ENCODE data around the gene RALGPS1. TPM values are rescaled to one million over a fixed set of nuclear protein-coding genes. Genes with fewer than 3 reads are reported as not detected.

Gene RALGPS1
- total RNA-seq, 2 experiments from 2014 or later: 4.8 to 5.1 TPM

DNA sequence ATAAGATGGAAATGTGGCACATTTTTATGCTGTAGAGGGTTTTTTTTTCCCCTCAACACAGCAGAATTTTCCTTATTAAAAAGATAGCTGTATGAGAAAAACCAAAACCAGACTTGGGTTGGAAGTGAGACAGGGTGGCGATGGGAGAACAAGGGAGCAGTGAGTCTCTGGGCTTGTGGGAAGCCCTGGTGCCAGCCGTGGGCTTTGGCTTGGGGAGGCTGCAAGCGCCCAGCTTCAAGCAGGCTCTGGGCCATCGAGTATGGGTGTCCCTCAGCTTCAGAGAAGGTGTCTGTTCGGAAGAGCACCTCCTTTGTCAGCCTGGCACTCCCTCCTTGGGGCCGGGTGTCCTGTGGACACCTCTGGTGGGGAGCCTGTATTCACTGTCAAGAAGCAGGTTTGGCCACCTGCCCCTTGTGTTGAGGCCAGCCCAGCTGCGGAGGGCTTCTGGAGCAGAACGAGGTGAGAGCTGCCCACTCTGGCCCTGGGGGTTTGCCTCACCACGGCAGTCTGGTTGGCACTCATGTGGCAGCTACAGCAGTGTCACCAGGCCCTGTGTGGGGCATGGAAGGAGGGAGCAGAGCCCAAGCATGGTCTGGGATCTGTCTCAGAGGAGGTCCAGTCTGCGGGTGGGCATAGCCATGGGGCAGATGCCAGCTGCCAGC is 245.5 kb downstream of the RALGPS1 start:
- POLR2A ChIA-PET: no interaction called here
- Mint-ChIP-seq H3K4me3 (no peak overlapping the region), H3K36me3 (no peaks in the 10 kb centered on the region), H3K4me1 (peaks cover 14% of the 10 kb centered on the region), H3K27me3 (peaks cover 10% of the 10 kb centered on the region), H3K9me3 (no peaks in the 10 kb centered on the region), H3K27ac (no peak overlapping the region)
- peak; percentile 16 for DNase-seq
- no peak for ATAC-seq (ENCODE audit: low read depth)

DNA sequence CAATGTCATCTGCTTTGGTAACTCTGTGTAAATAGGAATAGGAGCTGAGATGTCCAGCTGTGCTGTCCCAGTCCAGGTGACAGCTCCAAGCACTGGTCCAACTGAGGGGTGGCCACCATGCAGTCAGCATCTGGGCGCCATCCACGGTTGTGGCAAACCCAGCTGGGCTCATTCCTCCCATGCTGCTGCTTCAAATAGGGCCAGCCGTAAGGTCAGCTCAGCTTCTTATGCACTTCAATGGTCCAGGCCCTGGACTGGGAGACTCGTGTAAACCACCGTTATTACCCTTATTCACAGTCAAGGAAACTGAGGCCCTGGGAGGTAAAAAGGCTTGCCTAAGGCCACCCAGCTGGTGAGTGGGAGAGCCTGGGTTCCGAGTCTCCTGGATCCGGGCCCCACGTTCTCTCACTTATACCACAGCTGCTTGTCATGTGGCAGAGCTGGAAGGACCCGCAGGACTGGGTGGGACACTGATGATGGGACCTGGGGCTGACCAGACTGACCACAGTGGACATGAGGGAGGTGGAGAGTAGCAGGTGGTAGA is 246.6 kb downstream of the RALGPS1 start:
- H3K9me3 Mint-ChIP-seq: no peaks in the 10 kb centered on the region
- peaks cover 14% of the 10 kb centered on the region for H3K4me1 Mint-ChIP-seq
- H3K4me3 Mint-ChIP-seq: no peak overlapping the region
- H3K27ac Mint-ChIP-seq: no peak overlapping the region
- no peak for ATAC-seq (ENCODE audit: low read depth)
- H3K36me3 Mint-ChIP-seq: no peaks in the 10 kb centered on the region
- H3K27me3 Mint-ChIP-seq: peaks cover 10% of the 10 kb centered on the region
- DNase-seq: peak; percentile 10
- POLR2A ChIA-PET: no interaction called here

DNA sequence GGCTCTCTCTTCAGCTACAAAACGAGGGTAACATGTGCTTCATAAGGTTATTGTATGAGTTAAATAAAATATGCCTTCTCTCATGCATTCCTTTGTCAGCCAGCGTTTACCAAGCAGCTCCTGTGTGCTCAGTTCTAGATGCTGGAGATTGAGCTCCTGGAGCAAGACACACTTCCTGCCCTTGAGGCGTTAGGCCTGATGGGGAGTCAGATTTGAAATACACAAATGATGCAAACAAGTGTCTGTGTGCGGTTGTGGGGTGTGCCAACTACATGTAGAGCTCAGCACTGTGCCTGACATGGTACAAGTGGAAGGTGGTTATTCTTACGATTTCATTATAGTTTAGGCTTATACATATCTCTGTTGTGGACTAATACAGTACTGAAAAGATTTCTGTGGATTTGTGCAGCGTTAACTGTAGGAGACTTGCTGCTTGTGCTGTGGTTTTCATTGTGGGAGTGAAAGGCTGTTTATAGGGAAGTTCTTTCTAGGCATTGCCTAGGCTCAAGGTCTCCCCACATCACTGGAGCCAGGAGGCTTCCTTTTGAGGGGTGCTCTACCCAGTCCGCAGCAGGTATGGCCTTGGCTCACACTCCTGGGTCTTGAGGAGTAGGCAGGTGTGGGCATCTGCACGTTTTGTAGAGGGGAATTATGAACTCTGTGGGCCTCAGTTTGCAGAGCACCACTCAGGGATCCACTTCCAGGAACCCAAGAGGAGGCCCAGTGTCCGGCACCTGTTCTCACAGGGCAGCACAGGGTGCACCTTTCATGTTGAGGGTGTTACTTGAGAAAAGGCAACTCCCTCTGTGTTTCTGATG is 247.7 kb downstream of the RALGPS1 start:
- Mint-ChIP-seq H3K9me3 (no peaks in the 10 kb centered on the region), H3K4me3 (no peak overlapping the region)

DNA sequence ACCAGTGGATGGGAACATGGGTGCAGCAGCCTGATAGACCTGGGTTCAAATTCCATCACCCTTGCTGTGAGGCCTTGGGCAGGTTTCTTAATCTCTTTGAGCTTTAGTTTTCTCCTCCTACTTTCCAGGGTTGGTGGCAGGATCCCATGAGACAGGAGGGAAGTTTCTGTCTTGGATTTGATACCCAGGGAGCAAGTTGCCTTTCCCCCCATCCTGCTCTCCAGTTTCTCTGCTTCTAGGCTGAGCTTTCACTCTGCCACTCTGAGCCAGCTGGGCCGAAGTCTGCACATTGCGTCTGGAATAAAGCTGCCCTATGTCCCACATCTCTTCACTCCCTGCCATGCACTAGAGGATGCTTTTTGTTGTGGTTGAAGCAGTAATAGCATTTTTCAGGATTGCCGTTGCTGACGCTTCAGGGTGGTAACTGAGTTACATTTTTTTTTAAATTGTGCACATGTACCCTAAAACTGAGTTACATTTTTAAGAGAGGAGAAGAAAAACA is 248.3 kb downstream of the RALGPS1 start:
- H3K36me3 Mint-ChIP-seq: no peaks in the 10 kb centered on the region
- H3K4me3 Mint-ChIP-seq: no peak overlapping the region
- H3K27me3 Mint-ChIP-seq: no peaks in the 10 kb centered on the region
- no peaks in the 10 kb centered on the region for H3K9me3 Mint-ChIP-seq
- POLR2A ChIA-PET: interaction anchor here (1.3 kb wide), 1 partner anchor 177 kb away, joined by 3 read pairs; no protein-coding TSS in a partner anchor
- ATAC-seq (ENCODE audit: low read depth) (no peak), DNase-seq (no peak)
- peaks cover 17% of the 10 kb centered on the region for H3K4me1 Mint-ChIP-seq
- no peak overlapping the region for H3K27ac Mint-ChIP-seq

More for the DNA sequence above, 247.7 kb downstream of the RALGPS1 start:
- peaks cover under 1% of the 10 kb centered on the region for H3K27me3 Mint-ChIP-seq
- H3K27ac Mint-ChIP-seq: no peak overlapping the region
- POLR2A ChIA-PET: interaction anchor here (1.3 kb wide), 1 partner anchor 176 kb away, joined by 3 read pairs; no protein-coding TSS in a partner anchor
- H3K4me1 Mint-ChIP-seq: peaks cover 17% of the 10 kb centered on the region
- DNase-seq: peak; percentile 15
- no peaks in the 10 kb centered on the region for H3K36me3 Mint-ChIP-seq
- no peak for ATAC-seq (ENCODE audit: low read depth)

DNA sequence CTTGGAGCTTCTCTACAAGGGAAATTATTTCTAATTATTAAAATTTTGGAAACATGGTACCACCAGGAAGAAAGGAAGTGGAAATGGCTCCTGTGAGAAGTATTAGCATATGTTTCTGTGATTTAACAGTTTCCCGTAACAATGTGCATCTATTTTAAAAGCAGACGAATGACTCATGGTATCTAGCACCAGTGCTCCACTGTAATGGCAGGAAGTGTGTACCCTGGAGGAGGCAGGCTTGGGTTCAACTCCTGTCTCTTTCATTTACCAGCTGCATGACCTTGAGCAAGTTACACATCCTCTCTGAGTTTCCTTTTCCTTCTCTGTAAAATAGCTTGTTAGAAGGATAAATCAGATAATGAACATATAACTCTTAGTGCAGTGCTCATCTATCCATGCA is 248.8 kb downstream of the RALGPS1 start:
- POLR2A ChIA-PET: interaction anchor here (1.3 kb wide), 1 partner anchor 177 kb away, joined by 3 read pairs; no protein-coding TSS in a partner anchor

DNA sequence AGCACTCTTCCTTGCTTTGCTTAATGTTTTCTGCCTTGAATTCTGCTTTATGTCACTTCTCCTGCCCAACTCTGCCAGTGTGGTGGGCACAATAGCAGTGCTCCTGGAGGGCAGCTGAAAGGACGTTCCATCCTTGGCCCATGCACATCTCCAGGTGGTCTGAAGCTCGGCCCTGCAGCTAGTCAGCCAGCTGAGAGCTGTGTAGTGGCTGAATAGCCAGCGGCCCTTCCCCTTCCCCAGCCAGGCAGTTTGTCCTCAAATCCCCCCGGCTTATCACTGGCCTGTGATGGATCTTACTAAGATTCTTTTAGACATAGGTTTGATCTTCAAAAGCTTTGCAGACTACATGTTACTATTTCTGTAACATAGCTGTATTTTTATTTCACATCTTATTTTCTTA is 250.5 kb downstream of the RALGPS1 start:
- Mint-ChIP-seq H3K36me3 (no peaks in the 10 kb centered on the region), H3K27ac (no peak overlapping the region), H3K9me3 (no peaks in the 10 kb centered on the region), H3K27me3 (no peaks in the 10 kb centered on the region), H3K4me1 (peaks cover 17% of the 10 kb centered on the region), H3K4me3 (no peak overlapping the region)
- POLR2A ChIA-PET: no interaction called here
- no peak for ATAC-seq (ENCODE audit: low read depth)
- peak; percentile 6 for DNase-seq

More for the DNA sequence above, 248.8 kb downstream of the RALGPS1 start:
- no peak overlapping the region for H3K4me3 Mint-ChIP-seq
- peak; percentile 92 for ATAC-seq (ENCODE audit: low read depth)
- H3K27ac Mint-ChIP-seq: no peak overlapping the region
- DNase-seq: no peak
- no peaks in the 10 kb centered on the region for H3K9me3 Mint-ChIP-seq
- no peaks in the 10 kb centered on the region for H3K27me3 Mint-ChIP-seq
- no peaks in the 10 kb centered on the region for H3K36me3 Mint-ChIP-seq
- H3K4me1 Mint-ChIP-seq: peaks cover 17% of the 10 kb centered on the region

DNA sequence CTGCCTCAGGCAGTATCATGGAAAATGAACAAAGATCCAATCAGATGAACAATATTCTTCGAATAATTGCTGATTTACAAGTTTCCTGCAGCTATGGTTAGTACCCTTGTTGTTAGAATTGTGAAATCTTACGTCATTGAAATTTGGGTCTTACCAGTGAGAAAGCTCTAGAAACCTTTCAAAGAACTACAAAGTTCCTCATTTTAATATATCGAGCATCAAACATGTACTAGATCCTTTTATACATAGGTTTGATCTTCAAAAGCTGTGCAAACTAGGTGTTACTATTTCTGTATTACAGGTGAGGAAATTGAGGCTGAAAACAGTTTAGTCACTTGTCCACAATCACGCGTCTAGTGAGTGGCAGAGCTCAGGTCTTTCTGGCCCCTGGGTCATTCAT is 251.5 kb downstream of the RALGPS1 start:
- no peaks in the 10 kb centered on the region for H3K36me3 Mint-ChIP-seq
- no peak overlapping the region for H3K4me3 Mint-ChIP-seq
- H3K9me3 Mint-ChIP-seq: no peaks in the 10 kb centered on the region
- DNase-seq: no peak
- POLR2A ChIA-PET: no interaction called here
- no peaks in the 10 kb centered on the region for H3K27me3 Mint-ChIP-seq
- no peak for ATAC-seq (ENCODE audit: low read depth)
- no peak overlapping the region for H3K27ac Mint-ChIP-seq
- H3K4me1 Mint-ChIP-seq: peaks cover 17% of the 10 kb centered on the region

DNA sequence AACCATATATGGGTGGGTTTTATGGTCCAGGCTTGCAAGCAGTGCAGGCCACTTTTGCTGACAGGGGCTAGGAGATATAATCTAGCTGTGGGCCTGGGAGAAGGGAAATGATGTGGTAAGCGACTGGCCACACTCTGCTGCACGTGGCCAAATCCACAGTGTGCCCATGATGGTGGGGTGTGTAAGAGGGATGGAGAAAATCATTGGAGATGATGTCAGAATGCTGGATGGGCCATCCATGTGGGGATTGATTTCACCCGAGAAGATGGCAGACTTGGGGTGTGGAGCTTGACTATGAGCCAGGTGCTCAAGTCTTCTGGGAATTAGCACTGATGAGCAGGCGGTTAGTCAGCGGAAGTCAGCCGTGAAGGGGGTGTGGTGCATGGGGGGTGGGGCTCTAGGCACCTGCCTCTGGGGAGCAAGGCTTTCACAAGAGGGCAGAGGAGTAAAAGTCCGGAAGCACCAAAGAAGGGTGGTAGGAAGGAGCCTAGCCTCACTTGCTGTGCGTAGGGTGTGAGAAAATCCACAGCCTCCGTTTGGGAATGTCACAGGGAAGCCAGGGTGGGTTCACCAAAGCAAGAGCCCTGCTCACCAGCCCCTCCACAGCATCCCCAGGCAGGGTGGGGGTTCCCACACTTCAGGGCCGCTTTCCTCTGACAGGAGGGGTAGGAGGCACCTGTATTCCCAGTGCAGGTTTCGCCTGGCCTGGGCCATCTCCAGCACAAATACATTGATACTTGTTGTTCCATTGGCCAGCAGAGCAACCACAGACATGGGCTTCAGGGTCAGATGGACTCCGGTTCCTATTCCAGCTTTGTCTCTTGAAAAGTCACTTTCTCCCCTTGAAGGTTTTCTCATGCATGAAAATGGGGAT is 252.3 kb downstream of the RALGPS1 start:
- DNase-seq (peak; percentile 14), ATAC-seq (ENCODE audit: low read depth) (no peak)
- Mint-ChIP-seq H3K36me3 (no peaks in the 10 kb centered on the region), H3K9me3 (no peaks in the 10 kb centered on the region), H3K27me3 (no peaks in the 10 kb centered on the region), H3K4me3 (no peak overlapping the region), H3K27ac (no peak overlapping the region), H3K4me1 (peaks cover 17% of the 10 kb centered on the region)
- POLR2A ChIA-PET: no interaction called here

DNA sequence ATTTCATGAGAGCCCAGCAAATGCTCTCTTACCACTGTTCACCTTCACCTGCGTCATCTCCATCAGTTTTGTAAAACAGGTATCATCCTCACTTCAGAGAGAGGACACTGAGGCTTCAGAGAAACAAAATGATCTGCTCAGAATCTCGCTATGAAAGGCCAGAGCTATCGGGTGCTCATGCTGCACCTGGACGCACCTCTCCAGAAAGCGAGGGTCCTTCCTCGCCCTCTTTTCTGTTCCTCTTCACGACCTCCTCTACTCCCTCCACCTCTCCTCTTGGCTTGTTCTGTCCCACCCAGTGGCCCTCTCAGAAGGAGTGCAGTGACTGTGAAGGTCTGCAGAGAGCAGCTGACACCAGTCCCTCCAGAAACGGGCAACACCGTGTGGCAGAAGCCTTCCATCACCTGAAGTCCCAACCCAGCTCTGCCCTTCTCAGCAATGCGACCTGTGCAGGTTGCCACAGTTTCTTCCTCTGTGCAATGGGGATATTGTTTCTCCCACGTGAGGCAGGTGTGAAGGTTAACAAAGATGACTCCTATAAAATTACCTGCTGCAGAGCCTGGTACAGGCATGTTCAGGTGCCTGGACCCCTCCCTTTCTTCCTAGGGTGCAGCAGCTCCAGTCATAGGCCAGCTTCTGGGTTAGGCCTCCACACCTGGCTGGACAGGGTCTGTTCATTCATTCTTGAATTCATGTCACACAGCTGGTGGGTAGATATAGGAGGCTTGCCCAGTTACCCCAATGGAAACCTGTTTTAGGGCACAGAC is 253.2 kb downstream of the RALGPS1 start:
- DNase-seq (peak; percentile 23), ATAC-seq (ENCODE audit: low read depth) (no peak)
- no peaks in the 10 kb centered on the region for H3K27me3 Mint-ChIP-seq
- H3K4me3 Mint-ChIP-seq: no peak overlapping the region
- POLR2A ChIA-PET: no interaction called here
- H3K9me3 Mint-ChIP-seq: no peaks in the 10 kb centered on the region
- H3K36me3 Mint-ChIP-seq: no peaks in the 10 kb centered on the region
- peaks cover 13% of the 10 kb centered on the region for H3K4me1 Mint-ChIP-seq
- no peak overlapping the region for H3K27ac Mint-ChIP-seq

DNA sequence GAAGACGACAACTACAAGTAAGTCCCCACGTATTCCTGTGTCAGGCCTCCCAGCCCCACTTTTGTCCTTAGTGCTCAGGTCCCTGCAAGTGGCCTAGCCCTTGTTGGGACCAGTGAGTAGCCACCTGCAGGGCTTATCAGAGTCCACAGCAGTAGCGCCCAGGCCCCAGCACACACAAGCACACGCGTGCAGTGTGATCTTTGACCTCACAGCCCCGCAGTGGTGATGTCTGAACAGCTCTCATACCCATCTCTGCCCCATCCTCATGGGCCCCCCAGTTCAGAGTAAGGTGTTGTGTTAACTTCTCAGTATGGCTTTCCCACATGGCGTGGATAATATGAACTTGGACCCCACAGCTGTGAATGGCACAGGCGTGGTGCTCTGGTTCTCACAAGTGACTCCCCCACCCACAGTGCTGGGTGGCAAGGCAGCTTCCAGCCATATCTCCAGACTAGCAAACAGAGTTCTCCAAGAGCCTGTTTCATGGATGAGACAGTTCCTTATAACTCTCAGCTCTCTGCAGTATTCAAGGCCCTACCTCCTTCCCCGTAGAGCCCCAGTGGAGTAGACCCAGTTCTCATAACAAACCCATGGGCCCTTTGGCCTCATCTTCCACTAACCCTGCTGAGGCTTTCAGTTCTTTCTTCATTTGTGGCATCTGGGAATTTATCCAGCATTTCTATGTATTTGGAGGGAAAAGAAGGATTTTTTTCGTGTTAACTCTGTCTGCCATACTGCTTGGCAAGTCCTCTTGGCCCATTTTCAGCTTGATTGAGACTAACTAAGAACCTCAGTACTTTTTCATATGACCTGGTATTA is 254.4 kb downstream of the RALGPS1 start:
- Mint-ChIP-seq H3K4me1 (peaks cover 3% of the 10 kb centered on the region), H3K27me3 (no peaks in the 10 kb centered on the region), H3K4me3 (no peak overlapping the region), H3K36me3 (no peaks in the 10 kb centered on the region), H3K27ac (no peak overlapping the region), H3K9me3 (no peaks in the 10 kb centered on the region)
- ATAC-seq (ENCODE audit: low read depth) (no peak), DNase-seq (peak; percentile 15)
- POLR2A ChIA-PET: no interaction called here

DNA sequence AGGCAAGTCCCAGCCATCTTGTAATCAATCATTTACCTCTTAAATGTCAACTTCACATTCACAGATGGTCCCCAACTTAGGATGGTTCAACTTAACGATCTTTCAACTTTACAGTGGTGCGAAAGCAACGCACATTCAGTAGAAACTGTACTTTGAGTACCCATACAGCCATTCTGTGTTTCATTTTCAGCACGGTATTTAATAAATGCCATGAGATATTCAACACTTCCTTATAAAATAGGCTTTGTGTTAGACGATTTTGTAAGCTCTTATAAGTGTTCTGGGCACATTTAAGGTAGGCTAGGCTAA is 254.9 kb downstream of the RALGPS1 start:
- H3K36me3 Mint-ChIP-seq: no peaks in the 10 kb centered on the region
- ATAC-seq (ENCODE audit: low read depth) (no peak), DNase-seq (no peak)
- H3K4me1 Mint-ChIP-seq: peaks cover 6% of the 10 kb centered on the region
- no peaks in the 10 kb centered on the region for H3K9me3 Mint-ChIP-seq
- H3K4me3 Mint-ChIP-seq: no peak overlapping the region
- H3K27ac Mint-ChIP-seq: no peak overlapping the region
- H3K27me3 Mint-ChIP-seq: no peaks in the 10 kb centered on the region
- POLR2A ChIA-PET: no interaction called here

DNA sequence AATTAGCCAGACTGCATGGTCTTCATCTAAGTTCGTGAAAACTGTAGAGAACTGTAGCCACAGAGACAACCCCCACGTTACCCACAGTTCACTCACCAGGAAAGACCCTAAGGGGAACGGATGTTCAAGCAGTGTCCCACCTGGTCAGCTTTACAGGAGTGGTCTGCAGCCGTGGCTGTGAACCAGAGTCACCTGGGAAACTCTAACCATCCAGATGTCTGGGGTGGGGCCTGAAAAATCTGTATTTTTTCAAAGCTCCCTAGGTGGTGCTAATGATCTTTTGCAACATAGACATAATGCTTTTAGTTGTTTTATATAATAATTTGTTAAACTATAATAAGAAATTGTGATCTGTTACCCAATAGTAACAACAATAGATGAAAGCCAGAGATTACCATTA is 255.5 kb downstream of the RALGPS1 start:
- Mint-ChIP-seq H3K4me3 (no peak overlapping the region), H3K36me3 (no peaks in the 10 kb centered on the region), H3K27me3 (no peaks in the 10 kb centered on the region), H3K4me1 (peaks cover 6% of the 10 kb centered on the region), H3K27ac (no peak overlapping the region), H3K9me3 (no peaks in the 10 kb centered on the region)
- no peak for ATAC-seq (ENCODE audit: low read depth)
- POLR2A ChIA-PET: no interaction called here
- DNase-seq: no peak

Measured in activated naive CD8-positive, alpha-beta T cell treated with anti-CD3 and anti-CD28 coated beads, Interleukin-2, amount 10 ng/mL, durations not matched to agents 7 days and 5 days (primary cell).